SH-SY5Y (cell line): ENCODE results near the gene GNA15.

Source experiments
- GATA2 ChIP-seq: IDR thresholded peaks from 2 replicates; pipeline ENCODE4 v1.6.1; 2011; ENCODE audit warnings: mild to moderate bottlenecking, low read depth, low read length
- GATA3 ChIP-seq: IDR thresholded peaks from 2 replicates; pipeline ENCODE4 v1.6.1; 2011; ENCODE audit warnings: low read depth, mild to moderate bottlenecking, low read length, moderate library complexity

- no peak for TF ChIP-seq GATA2
- no peak for TF ChIP-seq GATA3
Measured at GRCh38 chr19:3137119-3137518, 1.3 kb downstream of the GNA15 start.
